ENCODE measurements around the gene HNRNPF. TPM values are rescaled to one million over a fixed set of nuclear protein-coding genes. Genes with fewer than 3 reads are reported as not detected.

The HNRNPF gene
- total and polyA plus RNA-seq, 2 of the 8 experiments (the other 6 are each of a cell fraction or from before 2014, with no cell fraction given): 209 to 389 TPM

DNA sequence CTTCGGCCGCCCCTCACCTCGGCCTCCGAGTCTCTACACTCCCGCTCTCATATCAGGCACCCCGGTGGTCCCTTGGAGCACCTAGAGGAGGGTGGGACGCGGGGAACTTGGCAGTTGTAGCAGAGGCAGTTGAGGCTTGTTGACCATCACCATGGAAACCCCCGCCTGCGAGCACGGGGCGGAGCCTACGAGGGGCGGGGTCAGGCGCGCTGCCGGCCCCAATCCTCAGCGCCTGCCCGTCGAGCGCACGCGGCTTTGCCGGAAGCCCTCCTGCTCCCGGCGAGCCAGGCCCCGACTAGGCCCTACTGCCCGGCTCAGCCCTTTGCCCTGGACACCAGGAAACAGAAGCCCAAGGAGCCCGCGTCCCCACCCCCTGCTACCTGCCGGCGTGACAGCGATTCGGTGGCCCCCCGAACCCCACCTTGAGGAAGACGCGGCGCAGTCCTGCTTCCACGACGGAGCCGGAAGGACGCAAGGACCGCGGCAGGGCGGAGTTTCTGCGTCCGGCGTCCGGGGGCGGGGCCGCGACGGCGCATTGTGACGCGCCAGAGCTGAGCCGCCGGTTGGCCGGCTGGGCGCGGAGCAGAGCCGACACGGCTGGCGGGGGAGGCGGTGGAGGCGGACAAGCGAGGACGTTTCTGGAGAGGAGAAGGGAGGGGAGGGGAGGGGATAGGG lies at the start of gene HNRNPF (continued):
- TF ChIP-seq SP4 (IDR thresholded peaks at IDR 0.05; ENCODE audit: low read length) (peak; percentile 69; the same call in 1 of the 2 replicates), TAF7 (optimal IDR thresholded peaks at IDR 0.05; ENCODE audit: borderline replicate concordance, low read depth, low read length) (peak; percentile 87), SUZ12 (IDR thresholded peaks at IDR 0.05; ENCODE audit: low read length) (no peak), POLR2AphosphoS5 (IDR thresholded peaks at IDR 0.05; ENCODE audit: low read depth, low read length) (peak; percentile 76), YY1 (IDR thresholded peaks at IDR 0.05; ENCODE audit: low read depth, low read length) (no peak), USF2 (IDR thresholded peaks at IDR 0.05; ENCODE audit: low read length) (no peak), ASH2L (IDR thresholded peaks at IDR 0.05; ENCODE audit: low read length) (peak; percentile 36), TAF1 (IDR thresholded peaks at IDR 0.05; ENCODE audit: low read depth, low read length) (peak; percentile 75), MAFK (IDR thresholded peaks at IDR 0.05; ENCODE audit: low read depth, low read length) (no peak), MAX (IDR thresholded peaks at IDR 0.05) (peak; percentile 98), HDAC6 (IDR thresholded peaks at IDR 0.05; ENCODE audit: low read depth, low read length) (no peak), JUN (IDR thresholded peaks at IDR 0.05; ENCODE audit: low read depth, low read length) (no peak), BCL11A (IDR thresholded peaks at IDR 0.05; ENCODE audit: low read depth in 2 of 2, low read length in 2 of 2) (no peak), BRCA1 (IDR thresholded peaks at IDR 0.05; ENCODE audit: low read depth, low read length) (no peak), FOSL1 (IDR thresholded peaks at IDR 0.05; ENCODE audit: insufficient read depth, low read depth, low read length) (peak; percentile 73), EP300 (IDR thresholded peaks at IDR 0.05; ENCODE audit: borderline replicate concordance in 1 of 2, low read depth in 2 of 2, low read length in 2 of 2) (peak in 1 of 2 experiments; percentile 3; a peak in 1 of 3 replicates), TBP (IDR thresholded peaks at IDR 0.05; ENCODE audit: low read depth, low read length) (peak; percentile 58; the same call in 1 of the 2 replicates), RFX5 (IDR thresholded peaks at IDR 0.05; ENCODE audit: borderline replicate concordance, low read depth, low read length) (no peak), GABPA (IDR thresholded peaks at IDR 0.05; ENCODE audit: borderline replicate concordance, insufficient read depth, low read length) (peak; percentile 52; the same call in 1 of the 2 replicates), KDM5A (IDR thresholded peaks at IDR 0.05; ENCODE audit: low read length) (no peak), KDM4A (IDR thresholded peaks at IDR 0.05; ENCODE audit: low read depth, low read length, severe bottlenecking) (no peak), RXRA (IDR thresholded peaks at IDR 0.05; ENCODE audit: insufficient read depth, low read depth, low read length) (no peak)
- TF ChIP-seq, protein P1, sequence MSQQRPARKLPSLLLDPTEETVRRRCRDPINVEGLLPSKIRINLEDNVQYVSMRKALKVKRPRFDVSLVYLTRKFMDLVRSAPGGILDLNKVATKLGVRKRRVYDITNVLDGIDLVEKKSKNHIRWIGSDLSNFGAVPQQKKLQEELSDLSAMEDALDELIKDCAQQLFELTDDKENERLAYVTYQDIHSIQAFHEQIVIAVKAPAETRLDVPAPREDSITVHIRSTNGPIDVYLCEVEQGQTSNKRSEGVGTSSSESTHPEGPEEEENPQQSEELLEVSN (IDR thresholded peaks at IDR 0.05): peak; percentile 96

Data from H1 (cell line).